Fibroblast of lung (primary cell): ENCODE results near the gene TCF12. TPM values are rescaled to one million over a fixed set of nuclear protein-coding genes. Genes with fewer than 3 reads are reported as not detected.
A peak's percentile ranks its signal among the peaks of the same experiment; 100 is the strongest.

Experiments used
- DNase-seq, 2 donors: peaks; one replicate each; pipeline versions ENCODE4 v3.0.0 to v3.0.0-alpha.2; 2010; ENCODE audit warnings: low read depth in 2 of 2
- H2AFZ ChIP-seq: 2 replicates; pipeline ENCODE4 v1.5.1; 2012; ENCODE audit warnings: low read length, control low read depth, inconsistent platforms
- H3K27ac ChIP-seq: 2 replicates; pipeline ENCODE4 v1.5.1; 2011; ENCODE audit warnings: low read length, control low read depth; ENCODE audit not compliant: insufficient read depth
- H3K27me3 ChIP-seq: 2 replicates; pipeline ENCODE4 v1.5.1; 2011; ENCODE audit warnings: mild to moderate bottlenecking, low read length; ENCODE audit not compliant: control insufficient read depth, insufficient read depth
- H3K36me3 ChIP-seq: 2 replicates; pipeline ENCODE4 v1.5.1; 2011; ENCODE audit warnings: low read length; ENCODE audit not compliant: control insufficient read depth, insufficient read depth
- H3K4me1 ChIP-seq: 2 replicates; pipeline ENCODE4 v1.5.1; 2011; ENCODE audit warnings: low read length; ENCODE audit not compliant: control insufficient read depth, insufficient read depth; ENCODE audit errors: extremely low read depth
- H3K4me2 ChIP-seq: 2 replicates; pipeline ENCODE4 v1.5.1; 2011; ENCODE audit warnings: low read length, control low read depth; ENCODE audit not compliant: insufficient read depth; ENCODE audit errors: extremely low read depth
- H3K4me3 ChIP-seq, 4 experiments: fragments of 200-600 bp in 1 of 4; sonication (generic) in 1 of 4; replicated peaks in 1 of 4; 2 replicates each; pipeline ENCODE4 v1.5.1; 2011 to 2016; ENCODE audit warnings: low read length in 4 of 4, low read depth in 3 of 4, mild to moderate bottlenecking in 3 of 4, control low read depth in 2 of 4, inconsistent platforms in 1 of 4, mixed read lengths in 1 of 4; ENCODE audit not compliant: insufficient read depth in 1 of 4; ENCODE audit errors: control extremely low read depth in 1 of 4
- H3K79me2 ChIP-seq: 2 replicates; pipeline ENCODE4 v1.5.1; 2012; ENCODE audit warnings: mild to moderate bottlenecking, low read length, inconsistent platforms; ENCODE audit not compliant: control insufficient read depth, insufficient read depth
- H3K9ac ChIP-seq: 2 replicates; pipeline ENCODE4 v1.5.1; 2011; ENCODE audit warnings: mild to moderate bottlenecking, low read length, control low read depth; ENCODE audit not compliant: insufficient read depth
- H3K9me3 ChIP-seq: 2 replicates; pipeline ENCODE4 v1.5.1; 2012; ENCODE audit warnings: low read depth, low read length; ENCODE audit not compliant: control insufficient read depth, insufficient read depth
- H4K20me1 ChIP-seq: 2 replicates; pipeline ENCODE4 v1.5.1; 2011; ENCODE audit warnings: low read length; ENCODE audit not compliant: control insufficient read depth, insufficient read depth; ENCODE audit errors: extremely low read depth
- CTCF ChIP-seq, 2 donors: IDR thresholded peaks in 1 of 2; conservative IDR thresholded peaks in 1 of 2; 1 replicate in 1 of 2; 2 replicates in 1 of 2; pipeline ENCODE4 v1.5.1; 2011 to 2012; ENCODE audit warnings: low read length in 2 of 2, control low read depth in 1 of 2, inconsistent platforms in 1 of 2, low read depth in 1 of 2, mild to moderate bottlenecking in 1 of 2
- EZH2 ChIP-seq: IDR thresholded peaks from 2 replicates; pipeline ENCODE4 v1.5.1; 2012; ENCODE audit warnings: low read length, control low read depth, mild to moderate bottlenecking; ENCODE audit errors: missing control alignments
- polyA plus RNA-seq, 2 donors: library from polyadenylated mRNA; depleted of rRNA in 1 of 2; stranded (reverse) in 1 of 2; unstranded in 1 of 2; fragments of >200 nt; gene quantifications; 2 replicates each; pipeline ENCODE4 v1.2.1, GENCODE V29; 2011 to 2012; ENCODE audit warnings: missing spikeins in 1 of 2
- total RNA-seq: library from RNA; depleted of rRNA; stranded (reverse); fragments of >200 nt; gene quantifications from 2 replicates; pipeline ENCODE4 v1.2.1, GENCODE V29; 2014

TCF12 gene
- total and polyA plus RNA-seq, 2 donors (not counting 1 experiment from before 2014, with no cell fraction given): 105 to 232 TPM

- no peaks in the 10 kb centered on the region for H3K9me3 ChIP-seq
- no peaks in the 10 kb centered on the region for H4K20me1 ChIP-seq
- no peak for DNase-seq
- H3K4me3 ChIP-seq: no peak overlapping the region
- no peak overlapping the region for H3K9ac ChIP-seq
- TF ChIP-seq EZH2 (no peak), CTCF (conservative IDR thresholded peaks at IDR 0.05 in 1 of 2, IDR thresholded peaks at IDR 0.05 in 1 of 2; ENCODE audit: low read depth in 1 of 2, low read length in 2 of 2) (no peak)
- no peak overlapping the region for H3K4me2 ChIP-seq
- no peaks in the 10 kb centered on the region for H3K27me3 ChIP-seq
- H3K27ac ChIP-seq: no peak overlapping the region
- H3K4me1 ChIP-seq: peaks cover 8% of the 10 kb centered on the region
- H3K36me3 ChIP-seq: no peaks in the 10 kb centered on the region
- H2AFZ ChIP-seq: no peak overlapping the region
- peaks cover 5% of the 10 kb centered on the region for H3K79me2 ChIP-seq
Observed at GRCh38 chr15:56913241-56913640, 5.2 kb upstream of the TCF12 start.

GRCh38 chr15:56913670-56914069 is 4.8 kb upstream of the TCF12 start:
- H3K9ac ChIP-seq: no peak overlapping the region
- H3K4me3 ChIP-seq: no peak overlapping the region
- DNase-seq: peak in 1 of 2 donors; percentile 86
- H3K4me2 ChIP-seq: no peak overlapping the region
- no peak overlapping the region for H3K27ac ChIP-seq
- TF ChIP-seq CTCF (conservative IDR thresholded peaks at IDR 0.05 in 1 of 2, IDR thresholded peaks at IDR 0.05 in 1 of 2; ENCODE audit: low read depth in 1 of 2, low read length in 2 of 2) (no peak), EZH2 (no peak)
- no peaks in the 10 kb centered on the region for H3K27me3 ChIP-seq
- H3K79me2 ChIP-seq: peaks cover 5% of the 10 kb centered on the region
- H4K20me1 ChIP-seq: no peaks in the 10 kb centered on the region
- H3K9me3 ChIP-seq: no peaks in the 10 kb centered on the region
- no peak overlapping the region for H2AFZ ChIP-seq
- no peaks in the 10 kb centered on the region for H3K36me3 ChIP-seq
- H3K4me1 ChIP-seq: peaks cover 8% of the 10 kb centered on the region

- Histone ChIP-seq H3K36me3 (no peaks in the 10 kb centered on the region), H3K27ac (no peak overlapping the region), H3K27me3 (no peaks in the 10 kb centered on the region), H3K79me2 (peaks cover 26% of the 10 kb centered on the region), H3K4me3 (no peak overlapping the region), H3K9me3 (no peaks in the 10 kb centered on the region), H3K4me1 (peaks cover 12% of the 10 kb centered on the region), H4K20me1 (no peaks in the 10 kb centered on the region), H3K4me2 (no peak overlapping the region), H3K9ac (no peak overlapping the region), H2AFZ (no peak overlapping the region)
- no peak for DNase-seq
- TF ChIP-seq EZH2 (no peak), CTCF (conservative IDR thresholded peaks at IDR 0.05 in 1 of 2, IDR thresholded peaks at IDR 0.05 in 1 of 2; ENCODE audit: low read depth in 1 of 2, low read length in 2 of 2) (no peak)
Observed at GRCh38 chr15:56915888-56916287, 2.6 kb upstream of the TCF12 start.
